ENCODE results near the gene TMEM217.

The TMEM217 gene

DNA sequence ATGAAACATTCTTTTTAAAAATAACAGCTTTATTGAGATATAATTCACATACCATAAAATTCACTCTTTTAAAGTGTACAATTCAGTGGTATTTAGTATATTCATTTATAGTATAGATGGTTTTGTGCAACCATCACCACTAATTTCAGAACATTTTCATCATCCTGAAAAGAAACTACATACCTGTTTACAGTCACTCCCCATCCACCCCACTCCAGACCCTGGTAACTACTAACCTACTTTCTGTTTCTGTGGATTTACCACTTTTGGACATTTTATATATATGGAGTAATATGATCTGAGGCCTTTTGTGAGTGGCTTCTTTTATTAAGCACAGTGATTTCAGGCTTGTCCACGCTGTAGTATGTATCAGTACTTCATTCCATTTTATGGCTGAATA, 2.5 kb upstream of the TMEM217 start:
- DNase-seq (ENCODE audit: low read depth, low spot score), result no peak
- in situ Hi-C loops (cut with HindIII; ENCODE audit: low sequenced_read_pairs), result no loop called here
- no peak overlapping the region for H3K4me3 ChIP-seq (ENCODE audit: low read depth, low read length)
- no peak for TF ChIP-seq CTCF (IDR thresholded peaks at IDR 0.05; ENCODE audit: low read depth, low read length)

GRCh38 chr6:37260040-37260439, 2.1 kb upstream of the TMEM217 start:
- no peak for DNase-seq (ENCODE audit: low read depth, low spot score)
- in situ Hi-C loops (cut with HindIII; ENCODE audit: low sequenced_read_pairs), result no loop called here
- no peak overlapping the region for H3K4me3 ChIP-seq (ENCODE audit: low read depth, low read length)
- TF ChIP-seq CTCF (IDR thresholded peaks at IDR 0.05; ENCODE audit: low read depth, low read length), result no peak

- TF ChIP-seq CTCF (IDR thresholded peaks at IDR 0.05; ENCODE audit: low read depth, low read length), result no peak
- no peak overlapping the region for H3K4me3 ChIP-seq (ENCODE audit: low read depth, low read length)
Measured at GRCh38 chr6:37259191-37259590, 1.2 kb upstream of the TMEM217 start.

DNA sequence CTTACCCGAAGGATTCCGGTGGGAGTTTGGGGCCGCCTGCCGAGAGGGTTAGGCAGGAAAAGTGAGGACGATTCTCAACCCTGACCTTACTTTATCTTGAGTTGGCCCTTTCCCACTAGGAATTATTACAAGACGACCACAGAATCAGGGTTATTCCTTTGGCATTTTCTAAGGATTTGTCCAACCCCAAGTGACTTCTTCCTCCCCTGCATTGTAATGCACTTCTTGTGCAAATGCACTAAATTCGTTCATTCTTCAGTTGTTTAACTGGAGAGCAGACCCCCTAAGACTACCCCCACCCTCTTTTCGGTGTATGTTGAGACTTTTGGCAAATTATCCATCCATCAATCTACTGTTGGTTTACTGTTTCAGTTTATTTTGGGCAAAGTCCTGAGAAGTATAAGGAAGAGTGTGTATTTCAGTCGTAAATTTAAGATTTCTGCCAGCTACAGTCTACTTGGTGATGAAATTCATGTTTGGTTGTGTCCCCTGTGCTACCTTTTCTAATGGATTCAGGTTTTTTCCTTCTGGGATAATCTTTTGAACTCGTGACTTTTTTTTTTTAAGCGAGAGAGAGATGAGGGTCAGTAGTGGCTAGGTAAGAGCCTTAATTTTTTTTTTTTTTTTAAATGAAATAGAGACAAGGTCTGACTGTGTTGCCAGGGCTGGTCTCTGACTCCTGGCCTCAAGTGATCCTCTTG, 611 bp upstream of the TMEM217 start:
- in situ Hi-C loops (cut with HindIII; ENCODE audit: low sequenced_read_pairs), result no loop called here
- DNase-seq (ENCODE audit: low read depth, low spot score), result no peak
- H3K4me3 ChIP-seq (ENCODE audit: low read depth, low read length), result peak overlapping the region; percentile 99
- TF ChIP-seq CTCF (IDR thresholded peaks at IDR 0.05; ENCODE audit: low read depth, low read length), result no peak

More at GRCh38 chr6:37259191-37259590, 1.2 kb upstream of the TMEM217 start:
- DNase-seq (ENCODE audit: low read depth, low spot score), result no peak
- in situ Hi-C loops (cut with HindIII; ENCODE audit: low sequenced_read_pairs), result no loop called here

- no peak for TF ChIP-seq CTCF (IDR thresholded peaks at IDR 0.05; ENCODE audit: low read depth, low read length)
- peak overlapping the region; percentile 99 for H3K4me3 ChIP-seq (ENCODE audit: low read depth, low read length)
- no peak for DNase-seq (ENCODE audit: low read depth, low spot score)
- in situ Hi-C loops (cut with HindIII; ENCODE audit: low sequenced_read_pairs), result no loop called here
Measured at GRCh38 chr6:37257320-37257633, 667 bp downstream of the TMEM217 start.

DNA sequence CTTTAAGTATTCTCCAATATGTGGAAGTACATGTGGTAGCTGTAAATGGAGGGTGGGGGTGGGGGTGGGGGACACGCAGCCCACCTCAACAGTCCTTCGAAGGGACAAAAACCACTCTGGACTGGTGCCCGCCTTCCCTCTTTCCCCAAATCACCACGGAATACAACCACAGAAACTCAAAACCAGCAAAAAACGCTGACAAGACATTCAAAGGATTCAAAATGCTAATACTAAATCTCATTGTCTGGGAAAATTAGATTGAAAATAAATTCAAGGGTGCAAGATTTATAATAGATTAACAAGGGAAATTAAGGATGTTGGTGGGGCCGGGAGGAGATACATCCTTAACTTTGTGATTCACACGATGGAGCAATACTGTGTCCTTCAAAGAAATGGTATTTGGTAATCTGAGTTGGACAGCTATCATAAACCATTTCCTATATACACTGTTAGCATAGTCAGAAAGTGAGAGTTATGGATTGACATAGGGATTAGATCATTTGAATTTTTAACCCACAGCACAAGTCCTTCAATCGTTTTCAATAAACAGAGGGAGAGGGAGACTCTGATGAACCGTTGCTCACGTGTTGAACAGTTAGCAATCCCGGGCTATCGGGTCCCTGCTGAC, 1.1 kb downstream of the TMEM217 start:
- TF ChIP-seq CTCF (IDR thresholded peaks at IDR 0.05; ENCODE audit: low read depth, low read length), result no peak
- H3K4me3 ChIP-seq (ENCODE audit: low read depth, low read length), result peak overlapping the region; percentile 99
- DNase-seq (ENCODE audit: low read depth, low spot score), result no peak
- in situ Hi-C loops (cut with HindIII; ENCODE audit: low sequenced_read_pairs), result no loop called here
